Measurements from ENCODE around the gene GRK6. TPM values are rescaled to one million over a fixed set of nuclear protein-coding genes. Genes with fewer than 3 reads are reported as not detected.
A peak's percentile ranks its signal among the peaks of the same experiment; 100 is the strongest.

GRK6 gene
- total and polyA plus RNA-seq, 8 donors = 7.2 to 14.5 (median 11.4) TPM

DNA sequence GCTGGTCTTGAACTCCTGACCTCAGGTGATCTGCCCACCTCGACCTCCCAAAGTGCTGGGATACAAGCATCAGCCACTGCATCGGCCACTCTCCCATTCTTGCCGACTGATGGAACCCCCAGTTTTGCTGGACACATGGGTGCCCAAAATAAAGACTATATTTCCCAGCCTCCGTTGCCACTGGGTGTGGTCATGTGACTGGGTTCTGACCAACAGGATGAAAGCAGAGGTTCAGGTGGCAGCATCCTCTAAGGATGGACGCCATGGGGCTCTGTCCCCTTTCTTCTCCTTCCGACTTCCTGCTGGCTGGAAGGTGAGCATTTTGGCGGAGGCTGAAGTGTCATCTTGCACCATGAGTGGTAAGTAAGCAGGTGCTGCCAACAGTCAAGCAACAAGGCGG, 60.7 kb downstream of the GRK6 start:
- no peaks in the 10 kb centered on the region for H3K36me3 ChIP-seq
- intact Hi-C loops (cut with DNase I) = no loop called here
- no peak overlapping the region for H3K4me3 ChIP-seq
- H3K4me1 ChIP-seq = no peaks in the 10 kb centered on the region
- DNase-seq = no peak
- no peaks in the 10 kb centered on the region for H3K9me3 ChIP-seq
- TF ChIP-seq, protein P1, sequence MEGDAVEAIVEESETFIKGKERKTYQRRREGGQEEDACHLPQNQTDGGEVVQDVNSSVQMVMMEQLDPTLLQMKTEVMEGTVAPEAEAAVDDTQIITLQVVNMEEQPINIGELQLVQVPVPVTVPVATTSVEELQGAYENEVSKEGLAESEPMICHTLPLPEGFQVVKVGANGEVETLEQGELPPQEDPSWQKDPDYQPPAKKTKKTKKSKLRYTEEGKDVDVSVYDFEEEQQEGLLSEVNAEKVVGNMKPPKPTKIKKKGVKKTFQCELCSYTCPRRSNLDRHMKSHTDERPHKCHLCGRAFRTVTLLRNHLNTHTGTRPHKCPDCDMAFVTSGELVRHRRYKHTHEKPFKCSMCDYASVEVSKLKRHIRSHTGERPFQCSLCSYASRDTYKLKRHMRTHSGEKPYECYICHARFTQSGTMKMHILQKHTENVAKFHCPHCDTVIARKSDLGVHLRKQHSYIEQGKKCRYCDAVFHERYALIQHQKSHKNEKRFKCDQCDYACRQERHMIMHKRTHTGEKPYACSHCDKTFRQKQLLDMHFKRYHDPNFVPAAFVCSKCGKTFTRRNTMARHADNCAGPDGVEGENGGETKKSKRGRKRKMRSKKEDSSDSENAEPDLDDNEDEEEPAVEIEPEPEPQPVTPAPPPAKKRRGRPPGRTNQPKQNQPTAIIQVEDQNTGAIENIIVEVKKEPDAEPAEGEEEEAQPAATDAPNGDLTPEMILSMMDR (IDR thresholded peaks at IDR 0.05) = no peak
- no peak for FAIRE-seq
- ATAC-seq = no peak
- no peaks in the 10 kb centered on the region for H3K27me3 ChIP-seq
- 91 to 94% methylated on average over 8 of the region's 8 CpGs for WGBS, 2 donors
- H3K27ac ChIP-seq = no peak overlapping the region

GRCh38 chr5:177487975-177488374, 61.5 kb downstream of the GRK6 start:
- TF ChIP-seq, protein P1 (IDR thresholded peaks at IDR 0.05) = no peak
- ATAC-seq = peak in 1 of 4 donors; percentile 22

DNA sequence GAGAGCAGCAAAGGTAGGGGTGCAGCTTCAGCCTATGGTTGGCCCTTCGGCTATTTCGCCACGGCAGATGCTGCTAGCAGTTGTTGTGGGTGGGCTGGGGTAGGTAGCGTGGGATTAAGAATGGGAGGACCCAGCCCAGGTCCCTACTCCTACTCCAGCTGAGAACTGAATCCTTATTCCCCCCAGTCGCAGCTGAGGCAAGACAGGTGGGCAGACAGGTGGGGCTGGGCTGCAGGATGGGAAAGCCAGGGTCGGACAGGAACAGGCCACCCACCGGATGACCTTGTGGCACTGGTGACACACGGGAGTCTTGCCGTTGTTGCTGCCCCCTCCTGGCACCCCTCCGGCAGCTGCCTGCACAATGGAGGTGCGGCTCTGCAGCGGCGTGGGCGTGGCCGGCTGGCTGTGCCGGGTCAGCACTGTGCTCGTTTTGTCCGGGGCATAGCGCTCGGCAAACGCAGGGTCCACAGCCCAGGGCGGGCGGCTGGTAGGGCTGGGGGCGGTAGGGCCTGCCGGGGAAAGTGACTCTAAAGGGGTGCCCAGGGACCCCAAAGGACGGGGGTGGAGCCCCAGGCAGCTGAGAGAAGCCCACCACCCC, 62.7 kb downstream of the GRK6 start:
- no peaks in the 10 kb centered on the region for H3K9me3 ChIP-seq
- WGBS, 2 donors = 72 to 81% methylated on average over 26 of the region's 26 CpGs
- H3K4me3 ChIP-seq = no peak overlapping the region
- no peak overlapping the region for H3K27ac ChIP-seq
- DNase-seq = peak in 1 of 6 donors; percentile 75
- no peaks in the 10 kb centered on the region for H3K36me3 ChIP-seq
- H3K4me1 ChIP-seq = no peaks in the 10 kb centered on the region
- no peaks in the 10 kb centered on the region for H3K27me3 ChIP-seq
- ATAC-seq = peak in 1 of 4 donors; percentile 37
- intact Hi-C loops (cut with DNase I) = no loop called here
- no peak for FAIRE-seq
- TF ChIP-seq, protein P1 (IDR thresholded peaks at IDR 0.05) = no peak

More at GRCh38 chr5:177487975-177488374, 61.5 kb downstream of the GRK6 start:
- Histone ChIP-seq H3K36me3 (no peaks in the 10 kb centered on the region), H3K4me3 (no peak overlapping the region), H3K9me3 (no peaks in the 10 kb centered on the region), H3K4me1 (no peaks in the 10 kb centered on the region), H3K27ac (no peak overlapping the region), H3K27me3 (no peaks in the 10 kb centered on the region)
- 91 to 93% methylated on average over 15 of the region's 15 CpGs for WGBS, 2 donors
- no peak for FAIRE-seq
- intact Hi-C loops (cut with DNase I) = no loop called here
- DNase-seq = peak in 2 of 6 donors; percentile 10 to 35

GRCh38 chr5:177490311-177490991, 64.0 kb downstream of the GRK6 start:
- Histone ChIP-seq H3K4me3 (no peak overlapping the region), H3K27ac (no peak overlapping the region), H3K4me1 (no peaks in the 10 kb centered on the region), H3K9me3 (no peaks in the 10 kb centered on the region), H3K27me3 (no peaks in the 10 kb centered on the region), H3K36me3 (no peaks in the 10 kb centered on the region)
- FAIRE-seq = no peak
- DNase-seq = peak in 1 of 6 donors; percentile 55
- intact Hi-C loops (cut with DNase I) = no loop called here
- no peak for ATAC-seq
- 93 to 96% methylated on average over 14 to 15 of the region's 15 CpGs for WGBS, 2 donors
- TF ChIP-seq, protein P1 (IDR thresholded peaks at IDR 0.05) = no peak

GRCh38 chr5:177490992-177491391, 64.5 kb downstream of the GRK6 start:
- no peaks in the 10 kb centered on the region for H3K4me1 ChIP-seq
- no peaks in the 10 kb centered on the region for H3K27me3 ChIP-seq
- no peaks in the 10 kb centered on the region for H3K36me3 ChIP-seq
- FAIRE-seq = no peak
- ATAC-seq = no peak
- intact Hi-C loops (cut with DNase I) = no loop called here
- DNase-seq = peak in 1 of 6 donors; percentile 69
- H3K27ac ChIP-seq = no peak overlapping the region
- TF ChIP-seq, protein P1 (IDR thresholded peaks at IDR 0.05) = no peak
- H3K9me3 ChIP-seq = no peaks in the 10 kb centered on the region
- no peak overlapping the region for H3K4me3 ChIP-seq
- 94 to 95% methylated on average over 16 of the region's 16 CpGs for WGBS, 2 donors
